Large intestine (tissue), 3 donors: ENCODE data around the gene RAB3A. TPM values are rescaled to one million over a fixed set of nuclear protein-coding genes. Genes with fewer than 3 reads are reported as not detected.
A peak's percentile ranks its signal among the peaks of the same experiment; 100 is the strongest.

Experiments used
- DNase-seq, 2 donors: peaks; one replicate each; pipeline versions ENCODE4 v3.0.0 to v3.0.0-alpha.2; 2013
- H3K27ac ChIP-seq: one replicate; pipeline ENCODE4 v1.5.1; 2013; ENCODE audit warnings: low read length
- H3K27me3 ChIP-seq: 2 replicates; pipeline ENCODE4 v1.6.1; 2013; ENCODE audit warnings: low read length; ENCODE audit not compliant: control insufficient read depth, insufficient read depth
- H3K36me3 ChIP-seq: 2 replicates; pipeline ENCODE4 v1.6.1; 2013; ENCODE audit warnings: low read length; ENCODE audit not compliant: control insufficient read depth, insufficient read depth
- H3K4me1 ChIP-seq: one replicate; pipeline ENCODE4 v1.6.1; 2013; ENCODE audit warnings: low read length; ENCODE audit not compliant: control insufficient read depth, insufficient read depth
- H3K4me3 ChIP-seq: one replicate; pipeline ENCODE4 v1.5.1; 2013; ENCODE audit warnings: low read length
- H3K9me3 ChIP-seq: one replicate; pipeline ENCODE4 v1.6.1; 2013; ENCODE audit warnings: mild to moderate bottlenecking, low read depth, low read length, moderate library complexity; ENCODE audit not compliant: control insufficient read depth
- WGBS: methylation state at CpG from one replicate; pipeline ENCODE4 v1.1.5; 2013; ENCODE audit warnings: low lambda C conversion rate; ENCODE audit not compliant: insufficient coverage; 5-methylcytosine and 5-hydroxymethylcytosine counted together
- polyA plus RNA-seq: library from polyadenylated mRNA; unstranded; fragments of 120-200 nt; gene quantifications from one replicate; pipeline ENCODE4 v1.2.1, GENCODE V29; 2013

The RAB3A gene
- polyA plus RNA-seq, 1 donor, result 5.3 TPM

DNA sequence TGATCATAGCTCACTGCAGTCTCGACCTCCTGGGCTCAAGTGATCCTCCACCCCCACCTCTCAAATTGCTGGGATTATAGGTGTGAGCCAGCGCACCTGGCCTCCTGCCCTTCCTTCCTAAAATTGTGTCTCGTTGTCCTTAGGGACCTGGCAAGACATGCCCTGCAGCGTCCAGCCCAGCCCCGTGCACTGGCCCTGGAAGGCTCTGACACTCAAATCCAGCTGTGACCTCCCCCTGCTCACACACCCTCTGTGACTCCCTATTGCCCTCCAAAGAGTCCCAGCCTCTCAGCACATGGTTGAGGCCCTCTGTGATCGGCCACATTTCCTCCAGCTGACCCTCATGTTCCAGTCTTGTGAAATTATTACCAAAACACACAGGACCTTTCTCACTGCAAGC is 5.9 kb downstream of the RAB3A start:
- no peak overlapping the region for H3K27ac ChIP-seq
- H3K36me3 ChIP-seq, result peaks cover 17% of the 10 kb centered on the region
- no peaks in the 10 kb centered on the region for H3K9me3 ChIP-seq
- H3K27me3 ChIP-seq, result no peaks in the 10 kb centered on the region
- peaks cover 14% of the 10 kb centered on the region for H3K4me1 ChIP-seq
- no peak overlapping the region for H3K4me3 ChIP-seq
- no CpG with 5 or more reads among the region's 6 CpGs for WGBS
- no peak for DNase-seq

DNA sequence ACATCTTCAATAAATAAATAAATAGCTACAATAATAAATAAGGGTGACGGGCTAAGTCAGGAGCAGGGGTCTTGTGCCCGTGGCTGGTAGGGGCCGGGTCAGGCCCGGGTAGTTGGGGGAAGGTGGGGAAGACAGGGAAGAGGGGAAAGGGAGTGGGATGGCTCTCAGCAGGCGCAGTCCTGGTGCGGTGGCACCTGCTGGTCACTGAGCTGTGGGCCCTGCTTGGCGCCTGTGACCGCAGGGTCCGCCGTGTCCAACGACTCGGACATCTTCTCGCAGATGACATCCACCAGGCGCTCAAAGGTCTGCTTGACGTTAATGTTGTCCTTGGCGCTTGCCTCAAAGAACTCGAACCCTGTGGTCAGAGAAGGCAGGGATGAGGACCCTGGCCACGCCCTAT is 6.5 kb downstream of the RAB3A start:
- Histone ChIP-seq H3K27me3 (no peaks in the 10 kb centered on the region), H3K27ac (no peak overlapping the region), H3K36me3 (peaks cover 17% of the 10 kb centered on the region), H3K4me3 (no peak overlapping the region), H3K9me3 (no peaks in the 10 kb centered on the region), H3K4me1 (peaks cover 11% of the 10 kb centered on the region)
- DNase-seq, result no peak
- 92% methylated on average over 4 of the region's 18 CpGs for WGBS

DNA sequence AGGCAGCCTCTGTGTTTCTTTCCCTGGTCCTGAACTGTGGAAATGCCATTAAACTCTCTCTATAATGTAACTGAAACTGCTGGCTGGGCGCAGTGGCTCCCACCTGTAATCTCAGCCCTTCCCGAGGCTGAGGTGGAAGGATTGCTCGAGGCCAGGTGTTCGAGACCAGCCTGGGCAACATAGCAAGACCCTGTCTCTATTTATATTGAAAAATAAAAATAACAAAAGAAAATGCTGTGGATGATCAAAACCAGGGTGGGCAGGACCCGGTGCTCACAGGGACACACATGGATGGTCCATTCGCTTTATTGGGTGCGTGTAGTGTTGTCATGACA is 7.4 kb downstream of the RAB3A start:
- no peak for DNase-seq
- no peak overlapping the region for H3K27ac ChIP-seq
- no CpG with 5 or more reads among the region's 7 CpGs for WGBS

DNA sequence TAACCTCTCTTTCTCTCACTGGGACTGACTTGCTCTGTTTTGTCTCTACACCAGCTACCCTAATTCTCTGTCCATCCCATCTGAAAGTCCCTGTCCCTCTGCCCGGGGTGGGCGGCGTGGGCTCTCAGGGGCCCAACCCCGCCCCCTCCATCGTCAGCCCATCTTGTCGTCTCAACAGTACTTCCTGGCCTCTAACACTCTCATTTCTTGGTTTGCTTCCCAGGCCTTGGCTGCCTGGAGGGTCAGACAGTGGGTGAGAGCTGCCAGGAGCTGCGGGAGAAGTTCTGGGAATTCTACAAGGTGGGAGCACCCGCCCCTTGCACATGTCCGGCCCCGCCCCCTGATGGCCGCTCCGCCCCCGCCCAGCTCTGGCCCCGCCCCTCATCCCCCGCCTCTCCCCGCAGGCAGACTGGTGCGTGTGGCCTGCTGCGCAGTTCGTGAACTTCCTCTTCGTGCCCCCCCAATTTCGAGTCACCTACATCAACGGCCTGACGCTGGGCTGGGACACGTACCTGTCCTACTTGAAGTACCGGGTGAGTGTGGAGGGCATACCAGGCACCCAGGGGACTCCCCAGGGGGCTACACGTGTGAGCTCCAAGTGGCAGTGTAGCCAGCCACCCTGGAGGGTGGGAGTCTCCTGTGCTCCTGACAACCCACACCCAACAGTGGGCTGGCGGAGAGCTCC is 9.1 kb downstream of the RAB3A start:
- H3K36me3 ChIP-seq, result peaks cover 17% of the 10 kb centered on the region
- H3K4me1 ChIP-seq, result peaks cover 11% of the 10 kb centered on the region
- H3K9me3 ChIP-seq, result no peaks in the 10 kb centered on the region
- no peak overlapping the region for H3K27ac ChIP-seq
- no peak for DNase-seq
- no peak overlapping the region for H3K4me3 ChIP-seq
- H3K27me3 ChIP-seq, result no peaks in the 10 kb centered on the region
- WGBS, result no CpG with 5 or more reads among the region's 27 CpGs

More for the DNA sequence above, 7.4 kb downstream of the RAB3A start:
- H3K4me1 ChIP-seq, result peaks cover 11% of the 10 kb centered on the region
- peaks cover 17% of the 10 kb centered on the region for H3K36me3 ChIP-seq
- no peak overlapping the region for H3K4me3 ChIP-seq
- H3K27me3 ChIP-seq, result no peaks in the 10 kb centered on the region
- H3K9me3 ChIP-seq, result no peaks in the 10 kb centered on the region

DNA sequence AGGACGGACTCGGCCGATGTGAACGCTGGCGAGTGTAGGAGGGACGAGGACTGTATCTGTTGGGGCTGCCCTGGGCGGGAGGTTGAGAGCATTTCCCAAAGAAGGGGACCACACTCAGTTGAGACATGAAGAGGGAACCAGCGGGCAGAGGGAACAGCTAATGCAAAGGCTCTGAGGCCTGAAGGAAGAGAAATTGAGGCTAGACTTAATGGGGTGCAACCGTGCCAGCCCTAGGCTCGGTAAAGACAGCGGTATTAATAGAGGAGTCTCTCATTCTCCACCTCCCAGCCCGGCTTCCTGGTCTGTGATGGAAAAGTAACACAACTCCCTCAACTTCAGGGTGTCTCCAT is 9.7 kb downstream of the RAB3A start:
- Histone ChIP-seq H3K4me1 (peaks cover 11% of the 10 kb centered on the region), H3K27me3 (no peaks in the 10 kb centered on the region), H3K9me3 (no peaks in the 10 kb centered on the region), H3K4me3 (no peak overlapping the region), H3K36me3 (peaks cover 17% of the 10 kb centered on the region), H3K27ac (no peak overlapping the region)
- no CpG with 5 or more reads among the region's 12 CpGs for WGBS
- DNase-seq, result no peak

DNA sequence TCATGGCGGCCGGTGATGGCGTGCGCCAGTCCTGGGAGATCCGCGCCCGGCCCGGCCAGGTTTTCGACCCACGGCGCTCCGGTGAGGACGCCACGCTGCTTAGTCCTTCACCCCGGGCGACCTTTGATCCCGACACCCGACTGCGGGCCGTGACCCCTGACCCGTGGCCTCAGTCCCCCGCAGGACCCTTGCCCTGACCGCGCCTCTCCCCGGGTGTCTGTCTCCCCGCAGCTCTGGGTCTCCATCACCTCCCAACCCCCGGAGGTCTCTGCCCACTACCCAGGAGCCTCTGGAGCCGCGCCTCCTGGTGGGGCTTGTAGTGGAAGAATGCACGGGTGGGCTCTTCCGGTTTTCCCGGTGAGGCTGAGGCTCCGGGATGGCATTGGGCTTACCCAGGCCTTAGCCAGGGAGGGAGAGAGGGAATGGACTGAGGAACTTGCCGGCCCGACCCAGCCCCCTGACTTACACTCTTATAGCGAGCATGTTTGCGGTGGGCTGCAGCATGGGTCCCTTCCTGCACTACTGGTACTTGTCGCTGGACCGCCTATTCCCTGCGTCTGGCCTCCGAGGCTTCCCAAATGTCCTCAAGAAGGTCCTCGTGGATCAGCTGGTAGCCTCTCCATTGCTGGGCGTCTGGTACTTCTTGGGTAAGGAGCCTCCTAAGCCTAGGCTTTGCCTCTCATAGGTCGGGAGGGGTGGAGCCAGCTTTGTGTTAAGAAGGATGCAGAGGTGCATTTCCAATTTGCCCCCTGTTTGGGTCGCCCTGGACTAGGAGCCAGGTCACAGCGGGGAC is 10.3 kb downstream of the RAB3A start:
- peak overlapping the region; percentile 73 for H3K4me3 ChIP-seq
- DNase-seq, result peak in 1 of 2 donors; percentile 28
- peak overlapping the region; percentile 52 for H3K27ac ChIP-seq
- WGBS, result no CpG with 5 or more reads among the region's 46 CpGs
- H3K4me1 ChIP-seq, result peaks cover 11% of the 10 kb centered on the region
- peaks cover 16% of the 10 kb centered on the region for H3K36me3 ChIP-seq
- H3K27me3 ChIP-seq, result no peaks in the 10 kb centered on the region
- H3K9me3 ChIP-seq, result no peaks in the 10 kb centered on the region

DNA sequence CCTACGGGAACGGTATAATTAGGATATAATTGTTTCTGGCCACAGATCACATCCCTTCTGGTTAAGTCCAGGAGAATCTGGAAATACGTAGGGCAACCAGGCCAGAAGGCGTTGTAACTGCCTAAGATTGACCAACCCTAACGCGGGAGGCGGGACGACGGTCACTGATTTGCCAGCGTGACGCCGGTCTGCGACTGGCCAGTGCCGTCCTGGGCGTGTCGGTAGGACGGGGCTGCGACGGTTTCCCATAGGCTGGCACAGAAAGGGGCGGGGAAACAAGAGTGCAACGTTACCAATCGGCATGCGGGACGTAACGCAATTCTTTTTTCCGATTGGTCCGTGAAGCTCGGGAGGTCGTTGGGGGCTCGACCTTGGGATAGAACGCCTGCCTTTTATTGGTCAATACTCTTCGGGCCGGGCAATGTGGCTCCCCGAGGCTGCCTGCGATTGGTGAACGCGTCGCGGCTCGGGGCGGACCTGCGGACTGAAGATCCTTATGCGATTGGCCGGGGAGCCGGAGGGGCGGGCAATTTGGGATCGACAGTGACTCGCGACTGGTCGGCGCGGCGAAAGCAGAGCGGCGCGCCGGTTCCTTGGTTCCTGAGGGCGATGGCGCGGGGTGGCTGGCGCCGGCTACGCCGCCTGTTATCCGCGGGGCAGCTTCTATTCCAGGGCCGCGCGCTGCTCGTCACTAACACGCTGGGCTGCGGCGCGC is 11.0 kb downstream of the RAB3A start, which contains the start of gene MPV17L2:
TSS of gene MPV17L2 (plus strand) at position 546 of the 715 bp plus-strand sequence. CDS start at position 610, 64 bp downstream.
- peaks cover 14% of the 10 kb centered on the region for H3K36me3 ChIP-seq
- H3K4me3 ChIP-seq, result peak within 1 kb of the TSS; percentile 73
- H3K27ac ChIP-seq, result peak within 1 kb of the TSS; percentile 91
- no peaks in the 10 kb centered on the region for H3K27me3 ChIP-seq
- no CpG with 5 or more reads among the region's 74 CpGs for WGBS
- DNase-seq, result peak; percentile 100
- no peaks in the 10 kb centered on the region for H3K9me3 ChIP-seq
- peaks cover 11% of the 10 kb centered on the region for H3K4me1 ChIP-seq

DNA sequence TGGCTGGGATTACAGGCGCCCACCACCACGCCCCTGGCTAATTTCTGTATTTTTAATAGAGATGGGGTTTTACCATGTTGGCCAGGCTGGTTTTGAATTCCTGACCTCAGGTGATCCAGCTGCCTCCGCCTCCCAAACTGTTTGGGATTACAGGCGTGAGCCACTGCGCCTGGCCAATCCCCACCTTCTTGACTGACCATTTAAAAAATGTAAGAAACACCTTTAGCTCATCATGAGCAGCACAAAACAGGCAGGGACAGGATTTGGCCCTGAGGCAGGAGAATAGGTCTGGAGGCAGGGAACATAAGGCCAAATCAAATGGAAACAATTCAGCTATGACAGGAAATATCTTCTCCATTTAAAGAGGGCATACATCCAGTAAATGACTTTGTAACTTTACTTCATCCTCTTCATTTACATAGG is 12.2 kb downstream of the RAB3A start:
- H3K4me3 ChIP-seq, result no peak overlapping the region
- peak overlapping the region; percentile 91 for H3K27ac ChIP-seq
- no CpG with 5 or more reads among the region's 5 CpGs for WGBS

DNA sequence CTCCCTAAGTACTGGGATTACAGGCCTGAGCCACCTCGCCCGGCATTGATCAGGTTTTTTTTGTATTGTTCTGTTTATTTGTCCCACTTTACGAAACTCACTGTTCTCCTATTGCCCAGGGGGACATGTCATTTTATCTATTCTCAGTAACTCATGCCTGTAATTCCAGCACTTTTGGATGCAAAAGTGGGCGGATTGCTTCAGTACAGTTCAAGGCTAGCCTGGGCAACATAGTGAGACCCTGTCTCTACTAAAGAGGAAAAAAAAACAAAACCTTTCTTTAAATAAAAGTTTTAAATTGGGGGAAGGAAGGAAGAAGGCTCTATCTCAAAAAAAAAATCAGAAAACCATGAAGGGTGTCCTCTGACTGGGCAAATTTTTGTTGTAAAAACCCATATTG is 13.6 kb downstream of the RAB3A start:
- Histone ChIP-seq H3K4me1 (peaks cover 11% of the 10 kb centered on the region), H3K27ac (no peak overlapping the region), H3K27me3 (no peaks in the 10 kb centered on the region), H3K9me3 (no peaks in the 10 kb centered on the region), H3K36me3 (no peaks in the 10 kb centered on the region), H3K4me3 (no peak overlapping the region)
- 100% methylated on average over 1 of the region's 4 CpGs for WGBS
- no peak for DNase-seq

More for the DNA sequence above, 12.2 kb downstream of the RAB3A start:
- DNase-seq, result no peak
- H3K36me3 ChIP-seq, result peaks cover 9% of the 10 kb centered on the region
- no peaks in the 10 kb centered on the region for H3K27me3 ChIP-seq
- peaks cover 11% of the 10 kb centered on the region for H3K4me1 ChIP-seq
- H3K9me3 ChIP-seq, result no peaks in the 10 kb centered on the region

DNA sequence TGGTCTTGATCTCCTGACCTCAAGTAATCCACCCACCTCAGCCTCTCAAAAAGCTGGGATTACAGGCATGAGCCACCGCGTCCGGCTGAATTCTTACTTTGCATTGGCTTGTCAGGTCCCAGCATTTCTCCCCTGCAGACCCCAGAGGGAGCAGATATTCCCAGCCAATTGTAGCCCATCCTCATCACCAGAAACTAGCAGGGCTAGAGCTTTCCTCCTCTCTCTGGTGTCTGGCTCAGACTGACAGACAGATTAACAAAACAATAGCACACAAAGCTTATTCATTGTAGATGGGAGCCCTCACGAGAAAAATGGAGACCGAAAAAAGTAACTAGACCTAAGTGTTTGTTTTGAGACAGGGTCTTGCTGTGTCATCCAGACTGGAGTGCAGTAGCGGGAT is 18.3 kb downstream of the RAB3A start:
- Histone ChIP-seq H3K36me3 (no peaks in the 10 kb centered on the region), H3K4me3 (no peak overlapping the region), H3K9me3 (no peaks in the 10 kb centered on the region), H3K4me1 (peaks cover 4% of the 10 kb centered on the region), H3K27ac (no peak overlapping the region), H3K27me3 (no peaks in the 10 kb centered on the region)
- WGBS, result no CpG with 5 or more reads among the region's 6 CpGs
- no peak for DNase-seq
